GM12801 (cell line): Measurements from ENCODE around the gene MCOLN1.

ENCODE experiments used
- TF ChIP-seq, protein P1 (sequence below): IDR thresholded peaks from one replicate; pipeline ENCODE4 v1.5.1; 2011; ENCODE audit warnings: control low read depth; ENCODE audit not compliant: insufficient read length; ENCODE audit errors: extremely low read depth

Gene MCOLN1

DNA sequence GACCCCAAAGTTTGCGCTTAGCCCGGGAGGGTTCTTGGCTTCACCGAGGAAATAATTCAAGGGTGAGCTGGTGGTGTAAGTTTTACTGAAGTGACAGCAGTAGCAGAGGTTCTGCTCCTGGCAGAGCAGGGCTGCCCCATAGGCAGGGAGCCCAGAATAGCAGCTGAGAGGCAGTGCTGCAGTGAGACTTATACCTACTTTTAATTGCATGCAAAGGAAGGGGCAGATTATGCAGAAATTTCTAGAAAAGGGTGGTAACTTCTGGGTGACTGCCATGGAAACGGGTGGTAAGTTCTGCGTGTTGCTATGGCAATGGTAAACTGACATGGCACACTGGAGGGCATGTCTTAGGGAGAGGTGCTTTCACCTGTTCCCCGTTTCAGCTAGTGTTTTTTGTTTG lies 55.7 kb downstream of the MCOLN1 start:
- TF ChIP-seq, protein P1, sequence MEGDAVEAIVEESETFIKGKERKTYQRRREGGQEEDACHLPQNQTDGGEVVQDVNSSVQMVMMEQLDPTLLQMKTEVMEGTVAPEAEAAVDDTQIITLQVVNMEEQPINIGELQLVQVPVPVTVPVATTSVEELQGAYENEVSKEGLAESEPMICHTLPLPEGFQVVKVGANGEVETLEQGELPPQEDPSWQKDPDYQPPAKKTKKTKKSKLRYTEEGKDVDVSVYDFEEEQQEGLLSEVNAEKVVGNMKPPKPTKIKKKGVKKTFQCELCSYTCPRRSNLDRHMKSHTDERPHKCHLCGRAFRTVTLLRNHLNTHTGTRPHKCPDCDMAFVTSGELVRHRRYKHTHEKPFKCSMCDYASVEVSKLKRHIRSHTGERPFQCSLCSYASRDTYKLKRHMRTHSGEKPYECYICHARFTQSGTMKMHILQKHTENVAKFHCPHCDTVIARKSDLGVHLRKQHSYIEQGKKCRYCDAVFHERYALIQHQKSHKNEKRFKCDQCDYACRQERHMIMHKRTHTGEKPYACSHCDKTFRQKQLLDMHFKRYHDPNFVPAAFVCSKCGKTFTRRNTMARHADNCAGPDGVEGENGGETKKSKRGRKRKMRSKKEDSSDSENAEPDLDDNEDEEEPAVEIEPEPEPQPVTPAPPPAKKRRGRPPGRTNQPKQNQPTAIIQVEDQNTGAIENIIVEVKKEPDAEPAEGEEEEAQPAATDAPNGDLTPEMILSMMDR = no peak

DNA sequence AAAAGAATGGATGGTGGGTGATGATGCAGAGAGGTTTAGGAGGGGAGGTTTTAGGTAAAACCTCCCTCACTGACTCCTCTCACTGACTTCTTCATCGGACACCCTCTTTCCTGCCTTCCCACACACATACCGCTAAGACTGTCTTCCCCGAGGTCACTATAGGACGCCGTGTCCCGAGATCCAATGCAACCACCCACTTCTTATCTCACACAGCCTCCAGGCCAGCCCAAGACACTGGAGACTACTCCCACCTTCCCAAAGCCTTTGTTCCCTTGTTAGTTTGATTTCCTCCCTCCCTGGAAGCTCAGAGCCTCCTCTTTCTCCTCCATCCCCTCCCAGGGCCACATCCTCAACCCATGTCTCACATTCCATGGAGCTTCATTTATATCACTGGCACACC lies 56.8 kb downstream of the MCOLN1 start:
- TF ChIP-seq, protein P1 = no peak

DNA sequence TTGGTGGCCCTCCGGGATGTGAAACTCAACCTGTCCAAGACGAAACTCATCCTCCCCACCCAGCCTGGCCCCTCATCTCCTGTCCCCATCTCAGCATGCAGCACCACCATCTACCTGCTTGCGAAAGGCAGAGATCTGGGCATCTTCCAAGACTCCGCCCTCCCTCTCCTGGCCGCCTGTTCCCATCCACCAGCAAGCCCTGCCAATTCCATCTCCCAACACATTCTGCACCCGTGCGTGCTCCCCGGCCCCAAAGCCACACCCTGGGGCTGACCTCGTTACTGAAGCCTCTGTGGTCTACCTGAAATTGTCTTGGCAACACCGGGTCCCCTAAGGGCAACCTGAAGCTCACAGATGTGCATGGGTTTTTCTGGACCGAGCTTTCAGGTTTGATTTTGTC lies 60.0 kb downstream of the MCOLN1 start:
- TF ChIP-seq, protein P1 = no peak
